Endothelial cell of umbilical vein (primary cell): ENCODE measurements around the gene HAP1. TPM values are rescaled to one million over a fixed set of nuclear protein-coding genes. Genes with fewer than 3 reads are reported as not detected.

Source experiments
- BruUV-seq: library from RNA; stranded (reverse); fragments of 400-500 nt; replicated peaks from 2 replicates; lab custom pipeline; 2021; lab: Mats Ljungman, UMichigan
- CTCF ChIA-PET: fragments of 300-600, 350-600 bp; sonication (Branson Sonifier 250); formaldehyde crosslinking; loops from one replicate; lab custom pipeline; 2021; ENCODE audit warnings: antibody characterized with exemption, inconsistent platforms; lab: Charles Lee
- POLR2A ChIA-PET: fragments of 300-600, 350-600 bp; sonication (Branson Sonifier 250); formaldehyde crosslinking; loops from one replicate; lab custom pipeline; 2021; ENCODE audit warnings: antibody characterized with exemption, inconsistent platforms; lab: Charles Lee
- DNase-seq: peaks from one replicate; pipeline ENCODE4 v3.0.0-alpha.2; 2011; ENCODE audit warnings: low read depth, low spot score
- FAIRE-seq: peaks from 2 replicates; lab custom pipeline; 2011; peaks lifted over from hg19 to GRCh38; lab: Jason Lieb, UNC
- H2AFZ ChIP-seq: 2 replicates; pipeline ENCODE4 v1.6.0; 2012; ENCODE audit warnings: low read depth, low read length, control low read depth, inconsistent platforms
- H3K27ac ChIP-seq: 2 replicates; pipeline ENCODE4 v1.5.1; 2011; ENCODE audit warnings: low read depth, mild to moderate bottlenecking, control low read depth, low read length, moderate library complexity; ENCODE audit not compliant: insufficient read depth
- H3K27me3 ChIP-seq, 2 experiments: 2 replicates each; pipeline versions ENCODE4 v1.6.0 to v1.6.1; 2011; ENCODE audit warnings: low read length in 2 of 2, mixed read lengths in 1 of 2; ENCODE audit not compliant: control insufficient read depth in 2 of 2, insufficient read depth in 2 of 2
- H3K36me3 ChIP-seq, 2 experiments: 2 replicates in 1 of 2; 3 replicates in 1 of 2; pipeline ENCODE4 v1.5.1; 2011; ENCODE audit warnings: low read length in 2 of 2, mild to moderate bottlenecking in 1 of 2, moderate library complexity in 1 of 2; ENCODE audit not compliant: control insufficient read depth in 2 of 2, insufficient read depth in 2 of 2; ENCODE audit errors: extremely low read depth in 1 of 2
- H3K4me1 ChIP-seq: 3 replicates; pipeline ENCODE4 v1.5.1; 2011; ENCODE audit warnings: mild to moderate bottlenecking, low read length; ENCODE audit not compliant: control insufficient read depth, insufficient read depth; ENCODE audit errors: extremely low read depth
- H3K4me2 ChIP-seq: 2 replicates; pipeline ENCODE4 v1.6.1; 2011; ENCODE audit warnings: low read length, control low read depth, mixed read lengths; ENCODE audit not compliant: insufficient read depth
- H3K4me3 ChIP-seq, 3 experiments: fragments of 200-600 bp in 1 of 3; sonication (generic), shearing (Covaris generic) in 1 of 3; replicated peaks in 1 of 3; 2 replicates each; pipeline ENCODE4 v1.5.1; 2011 to 2016; ENCODE audit warnings: control low read depth in 3 of 3, low read length in 3 of 3, mild to moderate bottlenecking in 2 of 3, inconsistent platforms in 1 of 3, low read depth in 1 of 3, moderate library complexity in 1 of 3; ENCODE audit not compliant: insufficient read depth in 1 of 3
- H3K79me2 ChIP-seq: 2 replicates; pipeline ENCODE4 v1.6.0; 2012; ENCODE audit warnings: low read length, inconsistent platforms; ENCODE audit not compliant: control insufficient read depth, insufficient read depth
- H3K9ac ChIP-seq: replicated peaks from 2 replicates; pipeline ENCODE3; 2011; ENCODE audit warnings: low read length, control low read depth; ENCODE audit not compliant: insufficient read depth; ENCODE audit errors: extremely low read depth
- H3K9me1 ChIP-seq: replicated peaks from 3 replicates; pipeline ENCODE4 v1.6.0; 2011; ENCODE audit warnings: mild to moderate bottlenecking, low read length; ENCODE audit not compliant: control insufficient read depth, insufficient read depth; ENCODE audit errors: extremely low read depth
- H3K9me3 ChIP-seq: replicated peaks from 2 replicates; pipeline ENCODE4 v1.5.1; 2012; ENCODE audit warnings: low read length, inconsistent platforms; ENCODE audit not compliant: control insufficient read depth, insufficient read depth
- H4K20me1 ChIP-seq: replicated peaks from 2 replicates; pipeline ENCODE3; 2011; ENCODE audit warnings: mild to moderate bottlenecking, low read length; ENCODE audit not compliant: control insufficient read depth, insufficient read depth; ENCODE audit errors: extremely low read depth
- EZH2 ChIP-seq: IDR thresholded peaks from 2 replicates; pipeline ENCODE4 v1.6.1; 2012; ENCODE audit warnings: borderline replicate concordance, low read depth, mild to moderate bottlenecking, moderate library complexity, low read length, inconsistent platforms; ENCODE audit not compliant: severe bottlenecking
- FOS ChIP-seq: IDR thresholded peaks from 2 replicates; pipeline ENCODE4 v1.6.1; 2011; ENCODE audit warnings: mild to moderate bottlenecking, low read length, moderate library complexity, borderline replicate concordance; ENCODE audit not compliant: insufficient read depth
- GATA2 ChIP-seq: IDR thresholded peaks from 2 replicates; pipeline ENCODE4 v1.7.0; 2011; ENCODE audit warnings: low read depth, mild to moderate bottlenecking, moderate library complexity, mixed read lengths, low read length; ENCODE audit not compliant: insufficient read length, insufficient read depth
- JUN ChIP-seq: IDR thresholded peaks from 2 replicates; pipeline ENCODE4 v1.6.1; 2011; ENCODE audit warnings: borderline replicate concordance, low read depth; ENCODE audit not compliant: insufficient read length, insufficient read depth
- MYC ChIP-seq: IDR thresholded peaks from one replicate; pipeline ENCODE4 v1.6.1; 2011; ENCODE audit warnings: mild to moderate bottlenecking, low read depth, low read length
- POLR2A ChIP-seq: IDR thresholded peaks from 2 replicates; pipeline ENCODE4 v1.6.1; 2012; ENCODE audit warnings: low read depth, mild to moderate bottlenecking, control low read depth, low read length
- POLR2AphosphoS5 ChIP-seq: IDR thresholded peaks from 2 replicates; pipeline ENCODE4 v1.6.1; 2012; ENCODE audit warnings: low read depth, mild to moderate bottlenecking, control low read depth, low read length, moderate library complexity; ENCODE audit not compliant: insufficient read depth
- dilution Hi-C: fragments of 300-500 bp; cut with MboI; formaldehyde crosslinking; loops from one replicate; pipeline ENCODE4 v1.15.0; 2019; ENCODE audit warnings: low sequenced_read_pairs; ENCODE audit not compliant: extremely low pct_ligation_motif_present
- intact Hi-C: fragments of 100-400 bp; cut with micrococcal nuclease; formaldehyde crosslinking; loops from one replicate; pipeline ENCODE4 v1.10.0; 2022
- polyA plus RNA-seq, 4 experiments: library from polyadenylated mRNA; depleted of rRNA in 3 of 4; stranded (reverse) in 3 of 4; unstranded in 1 of 4; fragments of >200 nt; gene quantifications; 2 replicates each; pipeline versions ENCODE4 v1.2.1 to v1.2.3, GENCODE V29; 2011 to 2012; ENCODE audit warnings: missing spikeins in 1 of 4
- total RNA-seq: library from RNA; stranded (reverse); gene quantifications from 2 replicates; pipeline ENCODE4 v1.2.3, GENCODE V29; 2021
- TF ChIP-seq, protein P1 (sequence below): IDR thresholded peaks from 2 replicates; pipeline ENCODE4 v1.6.1; 2011; ENCODE audit not compliant: insufficient read depth, insufficient read length
- TF ChIP-seq, protein P2 (sequence below), 2 donors: IDR thresholded peaks; 1 replicate in 1 of 2; 2 replicates in 1 of 2; pipeline ENCODE4 v1.5.1; 2011; ENCODE audit warnings: low read length in 2 of 2, mild to moderate bottlenecking in 2 of 2, moderate library complexity in 2 of 2, control low read depth in 1 of 2, inconsistent platforms in 1 of 2, low read depth in 1 of 2; ENCODE audit not compliant: insufficient read depth in 1 of 2; ENCODE audit errors: extremely low read depth in 1 of 2

Gene HAP1
- total and polyA plus RNA-seq, 2 donors (not counting 3 experiments of a cell fraction or from before 2014, with no cell fraction given), result 0.07 to 0.24 TPM

DNA sequence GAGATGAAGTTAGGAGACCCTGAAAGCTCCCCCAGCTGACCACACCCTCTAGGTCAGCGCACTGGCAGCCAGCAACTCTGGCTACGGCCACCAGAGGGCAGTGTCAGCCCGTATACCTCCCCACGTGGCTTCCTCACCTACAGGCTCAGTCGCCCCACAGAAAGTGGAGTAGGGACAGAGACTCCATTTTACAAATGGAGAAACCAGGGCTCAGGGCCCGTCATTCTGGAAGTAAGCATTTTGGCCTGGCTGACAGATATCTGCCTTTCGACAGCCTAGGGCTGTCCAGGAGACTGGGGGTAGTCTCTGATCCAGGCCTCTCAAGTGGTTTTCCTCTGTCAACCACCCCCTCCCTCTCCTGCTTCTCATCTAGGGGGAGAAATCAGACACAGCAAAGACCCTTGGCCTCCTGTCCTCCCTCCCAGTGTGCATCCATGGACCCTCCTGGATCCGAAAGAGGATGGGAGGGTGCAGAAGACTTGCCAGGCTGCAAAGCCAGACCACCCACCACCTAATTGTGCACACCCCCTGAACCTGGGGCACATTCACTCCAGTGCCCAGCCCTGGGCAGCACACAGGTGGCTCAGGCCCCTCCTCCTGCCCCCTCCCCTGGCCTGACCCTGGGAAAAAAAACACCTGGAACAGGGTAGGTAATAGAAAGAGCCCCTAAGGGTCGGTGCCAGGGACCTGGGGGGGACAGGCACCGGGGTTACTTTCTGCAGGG is 3.8 kb upstream of the HAP1 start:
- no peak overlapping the region for H3K4me3 ChIP-seq
- H3K27ac ChIP-seq, result no peak overlapping the region
- ChIA-PET CTCF (interaction anchor here (0.5 to 4.6 kb wide), 19 partner anchors 9 to 161 kb away, joined by 3 to 50 read pairs (median 3); partner anchors contain the start of genes FKBP10, JUP, KLHL11 and P3H4), POLR2A (no interaction called here)
- TF ChIP-seq GATA2 (no peak), JUN (no peak), FOS (no peak), MYC (peak; percentile 95), POLR2AphosphoS5 (no peak), EZH2 (no peak), POLR2A (no peak)
- TF ChIP-seq, protein P1, sequence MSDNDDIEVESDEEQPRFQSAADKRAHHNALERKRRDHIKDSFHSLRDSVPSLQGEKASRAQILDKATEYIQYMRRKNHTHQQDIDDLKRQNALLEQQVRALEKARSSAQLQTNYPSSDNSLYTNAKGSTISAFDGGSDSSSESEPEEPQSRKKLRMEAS, result peak; percentile 79
- TF ChIP-seq, protein P2, sequence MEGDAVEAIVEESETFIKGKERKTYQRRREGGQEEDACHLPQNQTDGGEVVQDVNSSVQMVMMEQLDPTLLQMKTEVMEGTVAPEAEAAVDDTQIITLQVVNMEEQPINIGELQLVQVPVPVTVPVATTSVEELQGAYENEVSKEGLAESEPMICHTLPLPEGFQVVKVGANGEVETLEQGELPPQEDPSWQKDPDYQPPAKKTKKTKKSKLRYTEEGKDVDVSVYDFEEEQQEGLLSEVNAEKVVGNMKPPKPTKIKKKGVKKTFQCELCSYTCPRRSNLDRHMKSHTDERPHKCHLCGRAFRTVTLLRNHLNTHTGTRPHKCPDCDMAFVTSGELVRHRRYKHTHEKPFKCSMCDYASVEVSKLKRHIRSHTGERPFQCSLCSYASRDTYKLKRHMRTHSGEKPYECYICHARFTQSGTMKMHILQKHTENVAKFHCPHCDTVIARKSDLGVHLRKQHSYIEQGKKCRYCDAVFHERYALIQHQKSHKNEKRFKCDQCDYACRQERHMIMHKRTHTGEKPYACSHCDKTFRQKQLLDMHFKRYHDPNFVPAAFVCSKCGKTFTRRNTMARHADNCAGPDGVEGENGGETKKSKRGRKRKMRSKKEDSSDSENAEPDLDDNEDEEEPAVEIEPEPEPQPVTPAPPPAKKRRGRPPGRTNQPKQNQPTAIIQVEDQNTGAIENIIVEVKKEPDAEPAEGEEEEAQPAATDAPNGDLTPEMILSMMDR (IDR thresholded peaks at IDR 0.05; ENCODE audit: extremely low read depth in 1 of 2, insufficient read depth in 1 of 2, low read depth in 1 of 2, low read length in 2 of 2), result peak; percentile 95 to 96
- peaks cover 2% of the 10 kb centered on the region for H3K4me1 ChIP-seq
- no peaks in the 10 kb centered on the region for H3K9me1 ChIP-seq
- DNase-seq, result peak; percentile 81
- no peak overlapping the region for H3K4me2 ChIP-seq
- intact Hi-C loops, result loop anchor here (1.0 to 5.0 kb wide), 7 partner anchors 35 to 221 kb away; partner anchors contain the start of gene KLHL11
- no peaks in the 10 kb centered on the region for H3K9me3 ChIP-seq
- peak; percentile 92 for FAIRE-seq
- H3K36me3 ChIP-seq, result no peaks in the 10 kb centered on the region
- H3K27me3 ChIP-seq, result peaks cover 27% of the 10 kb centered on the region in 2 experiments
- no peaks in the 10 kb centered on the region for H3K79me2 ChIP-seq
- BruUV-seq, result no TSS peak
- no peaks in the 10 kb centered on the region for H4K20me1 ChIP-seq
- H3K9ac ChIP-seq, result no peak overlapping the region
- H2AFZ ChIP-seq, result peak overlapping the region; percentile 78
- dilution Hi-C loops, result no loop called here
